HepG2 (cell line): ENCODE results near the gene WDR62. TPM values are rescaled to one million over a fixed set of nuclear protein-coding genes. Genes with fewer than 3 reads are reported as not detected.

ENCODE experiments used
- ADNP ChIP-seq: sonication (generic); formaldehyde crosslinking; IDR thresholded peaks from 2 replicates; pipeline ENCODE4 v1.4.0; 2020; ENCODE audit warnings: missing genetic modification reagents
- ATF2 ChIP-seq: sonication (generic); formaldehyde crosslinking; IDR thresholded peaks from 2 replicates; pipeline ENCODE4 v1.4.0; 2020; ENCODE audit warnings: missing genetic modification reagents
- ATF7-NPFF ChIP-seq: sonication (generic); formaldehyde crosslinking; IDR thresholded peaks from 2 replicates; pipeline ENCODE4 v1.8.1; 2023; ENCODE audit warnings: mild to moderate bottlenecking, low read depth, missing genetic modification reagents, moderate library complexity
- BRCA1 ChIP-seq: sonication (generic); formaldehyde crosslinking; IDR thresholded peaks from 2 replicates; pipeline ENCODE4 v1.4.0; 2020; ENCODE audit warnings: missing genetic modification reagents
- CSRNP1 ChIP-seq: sonication (generic); formaldehyde crosslinking; IDR thresholded peaks from 2 replicates; pipeline ENCODE4 v1.8.1; 2023; ENCODE audit warnings: mild to moderate bottlenecking, missing genetic modification reagents
- DDIT3 ChIP-seq: sonication (generic); formaldehyde crosslinking; IDR thresholded peaks from 2 replicates; pipeline ENCODE4 v1.4.0; 2020; ENCODE audit warnings: mild to moderate bottlenecking, missing genetic modification reagents
- DZIP1 ChIP-seq: sonication (generic); formaldehyde crosslinking; IDR thresholded peaks from 2 replicates; pipeline ENCODE4 v1.5.0; 2020; ENCODE audit warnings: mild to moderate bottlenecking, missing genetic modification reagents
- GATA4 ChIP-seq: sonication (generic); IDR thresholded peaks from 2 replicates; pipeline ENCODE4 v1.6.1; 2016; ENCODE audit warnings: antibody characterized with exemption, low read depth, borderline replicate concordance
- IRX3 ChIP-seq: sonication (generic); formaldehyde crosslinking; IDR thresholded peaks from 2 replicates; pipeline ENCODE4 v1.8.1; 2023; ENCODE audit warnings: mild to moderate bottlenecking, low read depth, missing genetic modification reagents, borderline replicate concordance
- KLF12 ChIP-seq: sonication (generic); formaldehyde crosslinking; IDR thresholded peaks from 2 replicates; pipeline ENCODE4 v1.4.0; 2020; ENCODE audit warnings: missing genetic modification reagents, borderline replicate concordance
- SALL2 ChIP-seq: sonication (generic); formaldehyde crosslinking; IDR thresholded peaks from 2 replicates; pipeline ENCODE4 v1.8.1; 2023; ENCODE audit warnings: mild to moderate bottlenecking, missing genetic modification reagents, inconsistent platforms
- SATB2 ChIP-seq: sonication (generic); formaldehyde crosslinking; IDR thresholded peaks from 2 replicates; pipeline ENCODE4 v1.5.0; 2020; ENCODE audit warnings: missing genetic modification reagents
- THYN1 ChIP-seq: sonication (generic); formaldehyde crosslinking; IDR thresholded peaks from 2 replicates; pipeline ENCODE4 v1.8.1; 2023; ENCODE audit warnings: low read depth, mild to moderate bottlenecking, moderate library complexity, missing genetic modification reagents, borderline replicate concordance
- ZNF253 ChIP-seq: sonication (generic); formaldehyde crosslinking; IDR thresholded peaks from 2 replicates; pipeline ENCODE4 v1.8.0; 2022; ENCODE audit warnings: mild to moderate bottlenecking, missing genetic modification reagents, borderline replicate concordance
- ZNF256 ChIP-seq: sonication (generic); formaldehyde crosslinking; conservative IDR thresholded peaks from 2 replicates; pipeline ENCODE4 v1.4.0; 2020; ENCODE audit warnings: missing genetic modification reagents
- ZNF317 ChIP-seq: sonication (generic); formaldehyde crosslinking; IDR thresholded peaks from 2 replicates; pipeline ENCODE4 v1.5.0; 2020; ENCODE audit warnings: mild to moderate bottlenecking, missing genetic modification reagents
- polyA plus RNA-seq, 8 experiments: library from polyadenylated mRNA; depleted of rRNA in 3 of 8; stranded (reverse) in 7 of 8; unstranded in 1 of 8; fragments of >200 nt; fragmentation: Illumina TruSeq in 4 of 8; extraction: Trizol in 4 of 8; gene quantifications; 2 replicates each; pipeline versions ENCODE4 v1.2.1 to v1.2.3, GENCODE V29; 2011 to 2016; ENCODE audit warnings: low read depth in 4 of 8, missing spikeins in 1 of 8, mixed read lengths in 1 of 8; ENCODE audit not compliant: insufficient read depth in 1 of 8
- total RNA-seq, 5 experiments: library from RNA; depleted of rRNA; stranded (reverse); fragments of >200 nt; fragmentation: Illumina TruSeq; extraction: Trizol; gene quantifications; 2 replicates each; pipeline ENCODE4 v1.2.3, GENCODE V29; 2016; ENCODE audit warnings: low read depth in 1 of 5
- TF ChIP-seq, protein P1 (sequence below): sonication (generic); formaldehyde crosslinking; IDR thresholded peaks from 2 replicates; pipeline ENCODE4 v1.5.1; 2020; ENCODE audit warnings: mild to moderate bottlenecking, moderate library complexity, missing genetic modification reagents
- TF ChIP-seq, protein P2 (sequence below): sonication (generic); formaldehyde crosslinking; IDR thresholded peaks from 2 replicates; pipeline ENCODE4 v1.5.1; 2020; ENCODE audit warnings: mild to moderate bottlenecking, missing genetic modification reagents, borderline replicate concordance

The WDR62 gene
- total and polyA plus RNA-seq, 2 of the 13 experiments (the other 11 are each of a cell fraction or from before 2014, with no cell fraction given) = 5.8 to 12.5 TPM

- TF ChIP-seq THYN1 (CRISPR knock-in tag) (no peak), BRCA1 (0 out of 2 replicates have a peak, but pooled peaks have one; percentile 67), CSRNP1 (CRISPR knock-in tag) (no peak; the same call in 1 of the 2 replicates), ZNF256 (0 out of 2 replicates have a peak, but pooled peaks have one; percentile 47), ATF2 (CRISPR knock-in tag) (no peak), DZIP1 (CRISPR knock-in tag) (peak; percentile 78; the same call in 1 of the 2 replicates), IRX3 (0 out of 2 replicates have a peak, but pooled peaks have one; percentile 30), ZNF253 (CRISPR knock-in tag) (0 out of 2 replicates have a peak, but pooled peaks have one; percentile 37), ADNP (no peak), GATA4 (peak; percentile 54; the same call in 1 of the 2 replicates), ATF7-NPFF (peak; percentile 36; the same call in 1 of the 2 replicates), SATB2 (CRISPR knock-in tag) (peak; percentile 68; the same call in 1 of the 2 replicates), SALL2 (CRISPR knock-in tag) (peak; percentile 12; the same call in 1 of the 2 replicates), ZNF317 (0 out of 2 replicates have a peak, but pooled peaks have one; percentile 39), DDIT3 (CRISPR knock-in tag) (no peak), KLF12 (CRISPR knock-in tag) (peak; percentile 52; the same call in 1 of the 2 replicates)
- TF ChIP-seq, protein P1, sequence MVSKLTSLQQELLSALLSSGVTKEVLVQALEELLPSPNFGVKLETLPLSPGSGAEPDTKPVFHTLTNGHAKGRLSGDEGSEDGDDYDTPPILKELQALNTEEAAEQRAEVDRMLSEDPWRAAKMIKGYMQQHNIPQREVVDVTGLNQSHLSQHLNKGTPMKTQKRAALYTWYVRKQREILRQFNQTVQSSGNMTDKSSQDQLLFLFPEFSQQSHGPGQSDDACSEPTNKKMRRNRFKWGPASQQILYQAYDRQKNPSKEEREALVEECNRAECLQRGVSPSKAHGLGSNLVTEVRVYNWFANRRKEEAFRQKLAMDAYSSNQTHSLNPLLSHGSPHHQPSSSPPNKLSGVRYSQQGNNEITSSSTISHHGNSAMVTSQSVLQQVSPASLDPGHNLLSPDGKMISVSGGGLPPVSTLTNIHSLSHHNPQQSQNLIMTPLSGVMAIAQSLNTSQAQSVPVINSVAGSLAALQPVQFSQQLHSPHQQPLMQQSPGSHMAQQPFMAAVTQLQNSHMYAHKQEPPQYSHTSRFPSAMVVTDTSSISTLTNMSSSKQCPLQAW = peak; percentile 66; the same call in 1 of the 2 replicates
- TF ChIP-seq, protein P2, sequence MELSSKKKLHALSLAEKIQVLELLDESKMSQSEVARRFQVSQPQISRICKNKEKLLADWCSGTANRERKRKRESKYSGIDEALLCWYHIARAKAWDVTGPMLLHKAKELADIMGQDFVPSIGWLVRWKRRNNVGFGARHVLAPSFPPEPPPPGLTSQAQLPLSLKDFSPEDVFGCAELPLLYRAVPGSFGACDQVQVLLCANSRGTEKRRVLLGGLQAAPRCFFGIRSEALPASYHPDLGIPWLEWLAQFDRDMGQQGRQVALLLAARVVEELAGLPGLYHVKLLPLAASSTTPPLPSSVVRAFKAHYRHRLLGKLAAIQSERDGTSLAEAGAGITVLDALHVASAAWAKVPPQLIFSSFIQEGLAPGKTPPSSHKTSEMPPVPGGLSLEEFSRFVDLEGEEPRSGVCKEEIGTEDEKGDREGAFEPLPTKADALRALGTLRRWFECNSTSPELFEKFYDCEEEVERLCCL (CRISPR knock-in tag) = no peak
These were observed 46.2 kb upstream of the WDR62 start, which contains the start of gene SYNE4 (continued) for GRCh38 chr19:36008336-36008978.
